DMS153 treated with DMSO at 0.1 percent for 48 hours (cell line): ENCODE data around the gene TMEM208.

Experiments used
- DNase-seq: peaks from one replicate; lab custom pipeline; 2025; ENCODE audit not compliant: unreplicated experiment; lab: John Stamatoyannopoulos, UW

The TMEM208 gene

DNA sequence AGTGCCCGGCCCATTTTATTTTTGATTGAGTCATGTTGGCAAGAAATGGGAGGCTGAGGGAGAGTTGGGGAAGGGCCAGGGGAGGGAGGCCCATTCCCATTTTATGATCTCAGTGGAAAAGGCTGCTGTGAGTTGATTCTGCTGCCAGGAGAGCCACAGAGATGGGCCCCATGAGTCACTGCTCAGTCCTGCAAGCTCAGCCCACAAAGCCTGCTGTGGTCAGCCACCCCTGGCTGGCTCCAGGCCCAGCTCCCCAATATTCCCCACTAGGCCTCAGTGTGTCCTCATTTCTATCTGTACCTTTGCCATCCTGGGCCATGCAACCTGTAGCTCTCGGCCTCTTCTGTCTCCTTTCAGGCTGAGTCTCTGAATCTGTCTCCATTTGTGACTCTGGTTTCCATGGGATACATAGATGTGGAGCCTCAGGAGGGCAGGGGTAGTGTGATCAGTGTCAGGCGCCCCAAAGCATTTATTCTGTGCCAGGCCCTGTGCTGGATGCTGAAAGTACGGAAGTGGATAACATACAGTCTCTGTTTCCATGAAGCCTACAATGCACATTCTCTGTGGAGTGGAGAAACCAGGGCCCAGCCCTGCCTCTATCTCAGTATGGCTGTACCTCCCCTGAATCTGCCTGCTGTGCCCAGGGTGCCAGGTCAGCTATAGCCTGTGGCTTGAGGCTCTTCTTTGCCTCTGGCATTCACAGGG, 50.5 kb downstream of the TMEM208 start:
- no peak for DNase-seq

DNA sequence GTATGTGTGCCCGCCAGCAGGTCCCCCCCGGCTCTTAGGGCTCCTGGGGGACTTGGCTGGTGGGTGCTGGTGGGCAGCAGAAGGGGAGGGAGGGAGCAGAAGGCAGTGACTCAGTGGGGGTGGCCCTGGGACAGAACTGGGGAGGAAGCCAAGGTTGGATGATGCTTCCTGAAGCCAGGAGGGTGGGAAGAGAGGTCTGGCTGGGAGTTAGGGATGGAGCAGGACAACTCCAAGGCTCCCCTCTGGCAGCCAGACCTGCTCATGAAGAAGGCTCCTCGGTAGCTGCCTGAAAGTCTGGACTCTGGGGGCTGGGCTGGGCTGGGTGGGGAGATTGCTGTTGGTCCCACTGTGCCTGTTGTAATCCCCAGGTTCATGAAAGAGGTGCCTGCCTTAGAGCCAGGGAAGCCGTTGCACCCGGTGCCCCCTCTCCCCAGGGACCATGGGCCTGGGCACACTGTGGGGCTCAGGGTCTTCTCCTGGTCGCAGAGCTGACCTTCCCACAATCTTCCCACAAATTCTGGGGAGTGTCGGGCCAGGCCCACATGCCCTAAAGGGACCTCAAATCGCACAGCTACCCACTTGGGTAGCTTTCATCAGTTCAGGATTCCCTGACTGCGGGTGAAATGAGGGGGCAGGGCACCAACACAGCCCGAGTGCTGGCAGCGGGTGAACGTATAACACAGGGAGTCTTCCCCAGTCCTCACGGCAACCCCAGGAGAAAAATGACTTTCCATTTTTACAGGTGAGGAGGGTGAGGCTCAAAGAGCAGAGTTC, 51.3 kb downstream of the TMEM208 start:
- DNase-seq = no peak
